HUES64 (cell line): ENCODE results near the gene PIGO.

Source experiments
- H3K27ac ChIP-seq: 2 replicates; pipeline ENCODE4 v1.7.0; 2013; ENCODE audit warnings: low read depth, low read length, inconsistent platforms
- H3K27me3 ChIP-seq: 2 replicates; pipeline ENCODE4 v1.6.1; 2013; ENCODE audit warnings: mild to moderate bottlenecking, low read length; ENCODE audit not compliant: insufficient read depth
- H3K36me3 ChIP-seq: 2 replicates; pipeline ENCODE4 v1.6.1; 2013; ENCODE audit warnings: mild to moderate bottlenecking, low read length; ENCODE audit not compliant: insufficient read depth
- H3K4me1 ChIP-seq: 2 replicates; pipeline ENCODE4 v1.6.1; 2013; ENCODE audit warnings: mild to moderate bottlenecking, low read length, moderate library complexity; ENCODE audit not compliant: insufficient read depth
- H3K4me3 ChIP-seq: 2 replicates; pipeline ENCODE4 v1.5.1; 2013; ENCODE audit warnings: mild to moderate bottlenecking, low read length, moderate library complexity
- H3K9ac ChIP-seq: 2 replicates; pipeline ENCODE4 v1.6.1; 2013; ENCODE audit warnings: mild to moderate bottlenecking, low read depth, low read length
- H3K9me3 ChIP-seq: 2 replicates; pipeline ENCODE4 v1.6.1; 2013; ENCODE audit warnings: low read depth, low read length; ENCODE audit not compliant: insufficient read depth
- WGBS: fragments of 150-250, 120-280 bp; methylation state at CpG from one replicate; pipeline ENCODE4 v1.1.7; 2013; ENCODE audit warnings: missing lambda C conversion rate; 5-methylcytosine and 5-hydroxymethylcytosine counted together

The PIGO gene

DNA sequence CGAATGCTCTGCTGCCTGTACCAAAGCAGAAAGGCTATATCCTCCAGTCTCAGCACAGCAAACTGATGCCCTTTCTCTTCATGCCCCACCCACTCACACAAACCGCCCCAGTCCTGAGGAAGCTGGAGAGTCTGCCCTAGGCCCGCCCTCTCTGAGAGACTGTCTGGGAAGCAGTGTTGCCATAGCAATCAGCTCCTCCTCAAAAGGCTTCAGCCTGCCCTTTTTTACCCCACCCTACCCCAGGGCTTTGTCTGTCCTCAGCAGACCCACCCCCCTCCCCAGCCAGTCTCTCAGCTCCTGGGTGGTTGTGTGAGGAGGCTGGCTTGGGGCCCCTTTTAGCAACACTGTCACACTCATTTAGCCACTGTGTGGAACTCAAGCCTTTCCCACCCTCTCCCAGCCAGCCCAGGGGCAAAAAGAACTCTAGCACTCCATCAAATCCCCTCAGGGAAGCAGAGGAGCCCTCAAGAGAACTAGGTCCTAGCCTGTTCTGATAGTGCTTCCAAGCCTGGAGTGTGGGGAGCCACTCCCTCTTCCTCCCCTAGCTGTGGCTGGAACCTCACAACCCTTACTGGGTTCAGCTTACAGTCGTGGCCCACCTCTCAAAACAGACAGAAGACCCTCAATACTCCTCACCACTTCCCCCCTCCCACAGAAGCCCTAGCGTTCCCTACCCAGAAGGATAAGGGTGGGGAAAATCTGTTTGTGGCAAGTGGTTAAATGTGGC is 17.9 kb upstream of the PIGO start:
- 0% methylated on average over 4 of the region's 5 CpGs for WGBS
- peaks cover 36% of the 10 kb centered on the region for H3K4me1 ChIP-seq
- peak overlapping the region; percentile 83 for H3K27ac ChIP-seq
- H3K36me3 ChIP-seq, result no peaks in the 10 kb centered on the region
- no peaks in the 10 kb centered on the region for H3K9me3 ChIP-seq
- no peaks in the 10 kb centered on the region for H3K27me3 ChIP-seq
- peak overlapping the region; percentile 75 for H3K4me3 ChIP-seq
- H3K9ac ChIP-seq, result peak overlapping the region; percentile 59

DNA sequence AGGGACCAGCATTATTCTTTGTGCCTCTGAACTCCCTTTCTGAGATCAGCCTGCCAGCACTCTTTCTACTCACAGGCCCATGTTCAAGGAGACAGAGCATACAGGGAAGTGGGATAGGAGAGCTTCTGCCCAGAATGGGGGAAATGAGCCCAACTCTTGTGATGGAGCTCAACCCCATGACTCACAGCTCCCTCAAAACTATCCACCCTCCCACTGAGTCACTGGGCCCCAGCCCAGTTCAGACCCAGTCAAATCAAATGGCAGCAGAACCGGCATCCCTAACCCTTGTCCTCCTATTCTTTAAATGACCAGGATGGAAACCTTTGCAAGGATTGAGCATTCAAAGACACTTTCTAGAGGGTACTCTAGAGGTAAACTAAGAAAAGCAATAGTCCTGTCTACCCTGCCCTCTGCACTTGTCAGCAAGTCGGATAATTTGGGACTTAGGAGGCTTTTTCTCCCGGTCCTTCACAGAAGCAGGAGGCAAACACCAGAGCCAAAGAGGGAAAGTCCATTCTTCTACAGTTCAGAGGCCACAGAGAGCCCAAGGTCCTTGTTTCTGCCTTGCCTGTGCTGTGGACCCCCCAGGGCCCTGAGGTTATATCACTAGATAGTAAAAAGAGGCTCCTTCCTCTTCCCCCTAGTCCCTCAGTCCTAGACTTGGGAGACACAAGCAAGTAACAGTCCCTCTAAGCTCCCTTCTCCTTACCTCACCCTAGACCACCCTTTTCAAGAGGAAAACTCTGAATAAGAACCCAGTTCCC is 16.0 kb upstream of the PIGO start:
- Histone ChIP-seq H3K36me3 (no peaks in the 10 kb centered on the region; the same call in 1 of the 2 replicates), H3K4me3 (peak overlapping the region; percentile 37), H3K4me1 (peaks cover 35% of the 10 kb centered on the region), H3K27me3 (no peaks in the 10 kb centered on the region), H3K9me3 (no peaks in the 10 kb centered on the region), H3K27ac (peak overlapping the region; percentile 9; the same call in 1 of the 2 replicates), H3K9ac (no peak overlapping the region)
- WGBS, result 79% methylated on average over 3 of the region's 3 CpGs

DNA sequence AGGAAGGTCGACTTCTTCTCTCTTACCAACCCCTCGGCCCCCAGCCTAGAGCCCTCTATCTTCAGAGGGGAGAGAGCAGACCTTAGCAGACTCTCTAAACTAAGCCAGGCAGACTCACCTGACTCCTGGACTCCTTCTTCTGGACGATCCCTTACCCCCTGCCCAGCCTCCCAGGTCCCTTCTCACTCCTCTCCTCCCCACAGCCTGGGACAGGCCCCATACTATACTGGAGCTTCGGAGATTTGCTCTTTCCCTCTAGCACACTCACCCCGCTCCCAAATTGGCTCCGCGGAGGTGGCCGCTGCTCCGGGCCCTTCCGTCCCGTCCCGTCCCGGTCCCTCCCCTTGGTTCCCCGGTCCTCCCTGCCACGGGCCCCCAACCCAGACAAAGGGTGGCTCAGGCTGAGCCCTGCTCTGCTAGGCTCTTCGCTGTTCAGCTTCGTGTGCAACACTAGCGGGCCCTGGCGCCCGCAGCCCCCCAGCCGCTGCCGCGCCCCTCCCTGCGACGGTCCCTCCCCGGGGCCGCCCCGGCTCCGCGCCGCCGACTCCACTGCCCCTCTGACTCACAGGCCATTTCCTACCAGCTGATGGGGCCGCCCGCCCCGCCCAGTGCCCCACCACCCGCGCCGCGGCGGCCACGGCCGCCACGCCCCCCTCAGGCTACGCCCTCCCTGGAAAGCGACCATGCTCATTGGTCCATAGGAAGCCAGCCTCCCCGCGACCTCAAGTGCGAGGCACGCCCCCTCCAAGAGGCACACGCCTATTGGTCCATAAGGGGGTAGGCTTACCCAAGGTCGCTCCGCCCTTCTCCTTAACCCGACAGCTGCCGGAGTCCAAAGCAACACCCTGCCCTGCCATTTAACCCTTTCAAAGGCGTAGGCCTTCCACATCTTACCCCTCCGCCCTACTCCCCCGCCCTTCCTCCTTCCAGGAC is 14.9 kb upstream of the PIGO start:
- Histone ChIP-seq H3K27ac (peak overlapping the region; percentile 6; the same call in 1 of the 2 replicates), H3K9me3 (no peaks in the 10 kb centered on the region), H3K4me3 (peak overlapping the region; percentile 86), H3K36me3 (peaks cover 6% of the 10 kb centered on the region; the same call in 1 of the 2 replicates), H3K27me3 (no peaks in the 10 kb centered on the region), H3K4me1 (peaks cover 32% of the 10 kb centered on the region), H3K9ac (peak overlapping the region; percentile 57)
- WGBS, result under 1% methylated on average over 56 of the region's 57 CpGs

DNA sequence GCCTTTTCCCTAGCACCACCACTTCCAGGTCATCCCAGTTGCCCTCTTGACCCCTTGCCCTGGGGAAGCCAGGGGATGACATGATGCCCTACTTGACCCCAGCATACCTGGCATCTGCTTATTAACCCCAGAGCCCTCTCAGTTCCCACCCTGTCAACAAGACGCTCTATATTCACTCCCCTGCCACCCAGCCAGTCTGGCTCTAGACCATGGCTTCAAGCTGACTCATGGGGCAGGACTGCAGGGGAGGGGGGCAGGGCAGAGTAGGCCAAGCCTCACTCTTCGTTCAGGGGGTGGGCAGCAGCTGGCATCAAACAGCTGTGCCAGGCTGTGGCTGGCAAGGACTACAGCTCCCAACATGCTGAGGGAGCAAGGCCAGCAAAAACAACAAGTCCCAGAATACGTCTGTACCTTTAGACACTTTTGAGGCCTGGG is 14.0 kb upstream of the PIGO start:
- Histone ChIP-seq H3K4me3 (peak overlapping the region; percentile 86), H3K9ac (no peak overlapping the region), H3K9me3 (no peaks in the 10 kb centered on the region), H3K36me3 (peaks cover 15% of the 10 kb centered on the region), H3K4me1 (peaks cover 32% of the 10 kb centered on the region), H3K27me3 (no peaks in the 10 kb centered on the region), H3K27ac (no peak overlapping the region)
- WGBS, result 65% methylated on average over 3 of the region's 3 CpGs

DNA sequence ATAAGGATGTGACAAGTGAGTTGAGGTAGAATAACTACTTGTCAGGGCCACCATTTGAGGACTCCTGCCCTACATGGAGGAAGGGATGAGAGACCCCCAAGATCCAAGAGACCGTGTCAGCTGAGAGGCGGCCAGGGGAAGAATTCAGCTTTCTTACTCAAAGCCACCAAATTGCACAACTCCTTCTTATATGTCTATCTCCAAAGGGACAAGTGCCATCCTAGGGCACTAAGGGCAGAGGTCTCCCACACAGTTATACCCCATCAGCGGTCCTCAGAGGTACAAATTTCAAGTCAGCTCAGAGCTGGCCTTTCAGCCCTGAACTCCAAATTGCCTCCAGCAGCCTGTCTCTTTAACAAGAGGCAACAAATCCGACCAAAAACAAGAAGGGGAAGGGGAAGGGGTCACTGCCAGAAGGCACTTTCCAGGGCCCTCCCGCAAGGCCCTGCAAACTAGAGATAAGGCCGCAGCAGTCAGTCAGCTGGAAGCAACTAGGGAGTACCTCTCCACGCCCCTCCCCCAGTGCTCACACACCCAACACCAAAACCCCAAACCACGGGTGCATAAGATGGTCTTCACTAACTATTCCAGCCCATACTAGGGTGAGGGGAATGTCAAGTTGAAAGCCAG is 12.7 kb upstream of the PIGO start:
- Histone ChIP-seq H3K4me1 (peaks cover 26% of the 10 kb centered on the region; the same call in 1 of the 2 replicates), H3K4me3 (no peak overlapping the region), H3K27me3 (no peaks in the 10 kb centered on the region), H3K36me3 (peaks cover 21% of the 10 kb centered on the region), H3K27ac (no peak overlapping the region), H3K9me3 (no peaks in the 10 kb centered on the region), H3K9ac (no peak overlapping the region)
- WGBS, result 76% methylated on average over 7 of the region's 8 CpGs

DNA sequence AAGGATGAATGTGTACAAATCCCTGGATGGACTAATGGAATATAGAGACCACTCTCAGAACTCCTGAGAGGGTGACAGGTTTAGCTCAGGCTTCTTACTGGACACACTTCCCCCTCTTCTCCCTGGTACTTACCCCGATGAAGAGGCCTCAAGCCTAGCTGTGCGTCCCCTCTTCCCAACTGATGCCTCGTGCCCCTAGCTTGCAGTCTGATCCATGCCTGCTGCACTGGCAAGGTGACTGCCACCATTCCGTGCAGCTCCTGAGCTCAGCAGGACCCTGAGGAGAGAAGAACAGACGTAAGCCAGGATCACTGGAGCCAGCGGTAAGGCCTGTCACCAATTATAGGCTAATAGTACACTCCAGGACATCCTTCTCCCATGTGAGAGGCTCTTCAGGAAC is 12.1 kb upstream of the PIGO start:
- peaks cover 28% of the 10 kb centered on the region; the same call in 1 of the 2 replicates for H3K4me1 ChIP-seq
- no peak overlapping the region for H3K27ac ChIP-seq
- 91% methylated on average over 6 of the region's 6 CpGs for WGBS
- H3K9me3 ChIP-seq, result no peaks in the 10 kb centered on the region
- no peaks in the 10 kb centered on the region for H3K27me3 ChIP-seq
- H3K9ac ChIP-seq, result no peak overlapping the region
- no peak overlapping the region for H3K4me3 ChIP-seq
- H3K36me3 ChIP-seq, result peaks cover 21% of the 10 kb centered on the region

DNA sequence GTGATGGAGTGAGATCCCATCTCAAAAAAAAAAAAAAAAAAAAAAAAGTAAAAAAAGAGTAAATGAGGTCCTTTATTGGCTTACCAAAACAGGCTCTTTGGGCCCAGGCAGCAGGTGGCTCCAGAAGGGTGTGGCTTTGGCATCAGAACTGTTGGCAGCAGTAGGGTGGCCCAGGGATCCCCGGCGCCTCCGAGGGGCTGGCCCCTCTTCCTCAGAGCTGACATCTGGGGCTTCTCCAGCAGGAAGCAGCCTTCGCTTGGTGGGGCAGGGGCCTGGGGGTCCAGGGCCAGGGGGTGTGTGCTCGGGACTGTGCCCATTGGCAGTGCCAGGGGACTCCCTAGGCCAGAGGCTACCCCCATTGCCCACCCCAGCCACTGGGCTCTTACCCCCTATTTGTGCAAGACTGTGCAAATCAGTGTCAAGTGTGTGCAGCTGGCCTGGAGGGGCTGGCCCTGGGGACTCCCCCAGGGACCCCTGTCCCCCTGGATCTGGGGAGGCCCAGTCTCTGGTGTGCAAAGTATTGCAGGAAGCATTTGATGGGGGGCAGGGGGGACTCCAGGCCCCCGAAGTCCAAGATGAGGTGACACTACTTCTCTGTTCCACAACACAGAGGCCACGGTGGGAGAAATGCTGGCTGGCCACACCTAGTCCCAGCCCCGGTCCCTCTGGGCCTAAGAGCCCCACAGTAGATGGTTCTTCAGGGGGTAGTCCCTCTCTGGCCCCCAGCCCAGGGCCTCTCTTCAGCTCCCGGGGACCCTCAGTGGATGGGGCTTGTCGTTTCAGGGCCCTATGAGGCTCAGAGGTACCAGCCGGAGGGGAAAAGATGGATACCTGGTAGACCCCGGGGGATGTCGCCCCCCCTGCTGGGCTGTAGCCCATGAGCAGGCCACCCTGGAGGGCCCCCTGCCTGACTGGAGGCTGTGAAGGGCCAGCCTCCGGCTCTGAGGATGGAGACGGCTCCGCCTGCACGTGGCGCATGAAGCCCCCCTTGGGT is 11.2 kb upstream of the PIGO start:
- Histone ChIP-seq H3K27me3 (no peaks in the 10 kb centered on the region), H3K4me1 (peaks cover 26% of the 10 kb centered on the region; the same call in 1 of the 2 replicates), H3K36me3 (peaks cover 21% of the 10 kb centered on the region), H3K4me3 (no peak overlapping the region), H3K9me3 (no peaks in the 10 kb centered on the region), H3K27ac (no peak overlapping the region), H3K9ac (no peak overlapping the region)
- 85% methylated on average over 18 of the region's 18 CpGs for WGBS

DNA sequence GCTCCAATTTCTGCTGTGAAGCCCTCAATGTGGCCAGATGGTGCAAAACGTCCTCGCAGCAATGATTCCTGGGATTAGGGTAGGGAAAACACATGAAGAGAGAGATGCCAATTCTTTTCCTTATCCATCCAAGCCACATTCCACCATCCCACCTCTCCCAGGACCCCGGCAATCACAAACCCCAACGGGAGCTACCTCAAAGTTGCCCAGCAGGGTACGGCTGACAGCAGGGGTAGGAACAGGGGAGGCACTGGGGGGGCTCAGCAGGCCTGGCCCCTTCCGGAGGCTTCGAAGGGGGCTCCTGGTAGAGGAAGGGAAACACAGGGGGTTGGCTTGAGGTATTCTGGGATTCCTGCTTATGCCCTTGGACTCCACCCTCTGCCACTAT is 9.9 kb upstream of the PIGO start:
- 96% methylated on average over 7 of the region's 7 CpGs for WGBS
- Histone ChIP-seq H3K9ac (no peak overlapping the region), H3K4me3 (no peak overlapping the region), H3K27ac (no peak overlapping the region), H3K9me3 (no peaks in the 10 kb centered on the region), H3K36me3 (peaks cover 27% of the 10 kb centered on the region), H3K27me3 (no peaks in the 10 kb centered on the region), H3K4me1 (peaks cover 24% of the 10 kb centered on the region; the same call in 1 of the 2 replicates)

DNA sequence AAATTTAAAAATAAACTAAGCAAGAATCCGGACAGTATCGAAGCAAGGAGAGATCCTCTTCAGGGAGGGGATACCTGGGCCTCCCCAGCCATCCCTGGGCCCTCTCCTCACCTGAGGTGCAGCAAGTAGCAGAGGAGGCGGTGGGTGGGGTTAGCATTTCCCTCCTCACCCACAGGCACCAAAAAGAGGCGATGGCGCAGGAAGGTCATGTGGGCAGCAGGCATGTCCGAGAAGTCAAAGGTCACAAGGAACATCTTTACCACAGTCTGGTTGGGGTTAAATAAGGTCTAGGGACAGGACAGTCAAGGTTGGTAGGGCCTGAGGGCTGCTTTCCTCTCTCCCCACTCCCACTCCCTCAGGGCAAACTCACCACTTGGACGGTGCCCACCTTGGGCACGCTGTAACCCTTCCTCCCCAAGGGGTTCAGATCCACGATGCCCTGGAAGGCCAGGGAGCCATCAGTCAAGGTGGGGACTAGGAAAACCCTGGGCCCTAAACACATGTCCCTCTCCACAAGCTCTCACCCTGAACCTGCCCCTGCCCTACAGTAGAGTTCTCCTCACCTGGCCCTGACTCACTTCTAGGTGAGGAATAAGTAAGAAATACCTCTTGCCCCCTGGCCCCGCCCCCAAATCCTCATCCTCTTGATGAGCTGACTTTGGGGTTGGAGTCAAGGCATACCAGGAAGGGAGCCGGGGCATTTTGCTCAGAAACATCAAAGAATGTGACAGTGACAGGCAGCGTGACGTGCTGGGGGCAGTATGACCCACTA is 9.4 kb upstream of the PIGO start:
- peaks cover 32% of the 10 kb centered on the region for H3K36me3 ChIP-seq
- WGBS, result 93% methylated on average over 12 of the region's 13 CpGs

More for the DNA sequence above, 9.4 kb upstream of the PIGO start:
- no peak overlapping the region for H3K27ac ChIP-seq
- H3K9ac ChIP-seq, result no peak overlapping the region
- no peaks in the 10 kb centered on the region for H3K9me3 ChIP-seq
- peaks cover 21% of the 10 kb centered on the region; the same call in 1 of the 2 replicates for H3K4me1 ChIP-seq
- H3K27me3 ChIP-seq, result no peaks in the 10 kb centered on the region
- no peak overlapping the region for H3K4me3 ChIP-seq
